ENCODE data around the gene RETREG3.

DNA sequence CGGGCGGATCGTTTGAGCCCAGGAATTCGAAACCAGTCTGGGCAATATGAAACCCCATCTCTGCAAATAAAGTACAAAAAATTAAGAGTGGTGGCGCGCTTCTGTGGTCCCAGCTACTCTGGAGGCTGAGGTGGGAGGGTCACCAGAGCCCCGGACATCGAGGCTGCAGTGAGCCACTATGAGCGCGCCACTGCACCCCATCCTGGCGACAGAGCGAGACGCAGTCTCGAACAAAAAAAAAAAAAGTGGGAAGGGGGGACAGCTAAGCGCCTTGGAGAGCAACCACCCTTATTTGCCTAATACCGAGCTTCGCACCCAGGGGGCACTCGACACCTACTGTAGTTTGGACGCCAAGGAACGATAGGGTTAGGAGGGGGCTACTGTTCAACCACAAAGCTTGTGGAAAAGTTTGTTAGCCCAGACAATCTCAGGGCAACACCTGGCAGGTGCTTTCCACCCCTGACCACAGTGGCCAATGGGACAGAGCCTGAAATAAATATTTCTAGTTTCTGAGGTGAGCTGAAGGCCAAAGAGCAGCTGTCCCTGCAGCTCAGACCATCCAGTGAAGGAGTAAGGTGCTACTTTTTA, 30.8 kb downstream of the RETREG3 start:
- TF ChIP-seq, protein P1, sequence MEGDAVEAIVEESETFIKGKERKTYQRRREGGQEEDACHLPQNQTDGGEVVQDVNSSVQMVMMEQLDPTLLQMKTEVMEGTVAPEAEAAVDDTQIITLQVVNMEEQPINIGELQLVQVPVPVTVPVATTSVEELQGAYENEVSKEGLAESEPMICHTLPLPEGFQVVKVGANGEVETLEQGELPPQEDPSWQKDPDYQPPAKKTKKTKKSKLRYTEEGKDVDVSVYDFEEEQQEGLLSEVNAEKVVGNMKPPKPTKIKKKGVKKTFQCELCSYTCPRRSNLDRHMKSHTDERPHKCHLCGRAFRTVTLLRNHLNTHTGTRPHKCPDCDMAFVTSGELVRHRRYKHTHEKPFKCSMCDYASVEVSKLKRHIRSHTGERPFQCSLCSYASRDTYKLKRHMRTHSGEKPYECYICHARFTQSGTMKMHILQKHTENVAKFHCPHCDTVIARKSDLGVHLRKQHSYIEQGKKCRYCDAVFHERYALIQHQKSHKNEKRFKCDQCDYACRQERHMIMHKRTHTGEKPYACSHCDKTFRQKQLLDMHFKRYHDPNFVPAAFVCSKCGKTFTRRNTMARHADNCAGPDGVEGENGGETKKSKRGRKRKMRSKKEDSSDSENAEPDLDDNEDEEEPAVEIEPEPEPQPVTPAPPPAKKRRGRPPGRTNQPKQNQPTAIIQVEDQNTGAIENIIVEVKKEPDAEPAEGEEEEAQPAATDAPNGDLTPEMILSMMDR (IDR thresholded peaks at IDR 0.05; ENCODE audit: low read depth, low read length, poor library complexity, severe bottlenecking) = peak; percentile 85
- TF ChIP-seq EZH2phosphoT487 (IDR thresholded peaks at IDR 0.05; ENCODE audit: borderline replicate concordance, low read length) = no peak
